Activated CD8-positive, alpha-beta memory T cell treated with anti-CD3 and anti-CD28 coated beads for 48 hours (primary cell): Measurements from ENCODE around the gene CXADR.
A peak's percentile ranks its signal among the peaks of the same experiment; 100 is the strongest.
"Not testable (repeated sequence)": the region's sequence is repeated elsewhere in the genome, so short reads cannot be mapped to it uniquely, and the experiment has no call there.

Source experiments
- DNase-seq, 3 experiments: peaks; one replicate each; pipeline ENCODE4 v3.0.0-alpha.2; 2020; ENCODE audit warnings: low read depth in 2 of 3, low spot score in 2 of 3

The CXADR gene

GRCh38 chr21:17512253-17513213, at the start of gene CXADR:
Gene CXADR, plus strand, starts transcription at chr21:17513043. Its CDS starts 87 bp downstream, at chr21:17513130.
- peak; percentile 17 to 52 (median 39) for DNase-seq

- no peak for DNase-seq
These were observed 46.7 kb upstream of the CXADR start for GRCh38 chr21:17466166-17466565.

GRCh38 chr21:17467392-17467791, 45.5 kb upstream of the CXADR start:
- DNase-seq, result no peak

- DNase-seq, result no peak
These were observed 45.0 kb upstream of the CXADR start for GRCh38 chr21:17467829-17468228.

- DNase-seq, result no peak
These were observed 44.1 kb upstream of the CXADR start for GRCh38 chr21:17468698-17469097.

- DNase-seq, result no peak
These were observed 43.1 kb upstream of the CXADR start for GRCh38 chr21:17469727-17470126.

- no peak for DNase-seq
These were observed 40.7 kb upstream of the CXADR start for GRCh38 chr21:17472182-17472581.

- no peak for DNase-seq
These were observed 40.1 kb upstream of the CXADR start for GRCh38 chr21:17472592-17473271.

- DNase-seq, result no peak
These were observed 36.8 kb upstream of the CXADR start for GRCh38 chr21:17476006-17476405.

- DNase-seq, result not testable (repeated sequence)
These were observed 34.7 kb upstream of the CXADR start for GRCh38 chr21:17478156-17478555.

GRCh38 chr21:17479606-17480005, 33.2 kb upstream of the CXADR start:
- no peak for DNase-seq

GRCh38 chr21:17482928-17483327, 29.9 kb upstream of the CXADR start:
- no peak for DNase-seq

- DNase-seq, result no peak
These were observed 24.2 kb upstream of the CXADR start for GRCh38 chr21:17488620-17489019.

- DNase-seq, result not testable (repeated sequence)
These were observed 23.3 kb upstream of the CXADR start for GRCh38 chr21:17489565-17489964.

- no peak for DNase-seq
These were observed 21.0 kb upstream of the CXADR start for GRCh38 chr21:17491716-17492414.

- DNase-seq, result no peak
These were observed 20.3 kb upstream of the CXADR start for GRCh38 chr21:17492415-17493168.

GRCh38 chr21:17494051-17494450, 18.8 kb upstream of the CXADR start:
- DNase-seq, result no peak

- no peak for DNase-seq
These were observed 17.2 kb upstream of the CXADR start for GRCh38 chr21:17495680-17496079.

GRCh38 chr21:17497316-17497715, 15.5 kb upstream of the CXADR start:
- DNase-seq, result no peak

- DNase-seq, result no peak
These were observed 14.3 kb upstream of the CXADR start for GRCh38 chr21:17498586-17498985.
